Measurements from ENCODE around the gene MAGI2.

The MAGI2 gene

GRCh38 chr7:79212334-79212733 is 241.1 kb downstream of the MAGI2 start:
- CTCF ChIA-PET, result no interaction called here
- no peak for DNase-seq
- no peaks in the 10 kb centered on the region for H3K36me3 Mint-ChIP-seq

GRCh38 chr7:79211724-79212123 is 241.7 kb downstream of the MAGI2 start:
- H3K4me3 Mint-ChIP-seq, result no peak overlapping the region
- no peak overlapping the region for H3K27ac Mint-ChIP-seq
- H3K27me3 Mint-ChIP-seq, result no peaks in the 10 kb centered on the region
- CTCF ChIA-PET, result no interaction called here
- DNase-seq, result no peak
- H3K4me1 Mint-ChIP-seq, result no peaks in the 10 kb centered on the region
- no peaks in the 10 kb centered on the region for H3K36me3 Mint-ChIP-seq
- no peaks in the 10 kb centered on the region for H3K9me3 Mint-ChIP-seq

More at GRCh38 chr7:79212334-79212733, 241.1 kb downstream of the MAGI2 start:
- Mint-ChIP-seq H3K4me3 (no peak overlapping the region), H3K4me1 (no peaks in the 10 kb centered on the region), H3K27ac (no peak overlapping the region), H3K27me3 (no peaks in the 10 kb centered on the region), H3K9me3 (no peaks in the 10 kb centered on the region)

GRCh38 chr7:79199961-79200360 is 253.5 kb downstream of the MAGI2 start:
- H3K27me3 Mint-ChIP-seq, result no peaks in the 10 kb centered on the region
- CTCF ChIA-PET, result no interaction called here
- H3K36me3 Mint-ChIP-seq, result no peaks in the 10 kb centered on the region
- no peaks in the 10 kb centered on the region for H3K4me1 Mint-ChIP-seq
- H3K27ac Mint-ChIP-seq, result no peak overlapping the region
- DNase-seq, result no peak
- peaks cover 2% of the 10 kb centered on the region for H3K9me3 Mint-ChIP-seq
- H3K4me3 Mint-ChIP-seq, result no peak overlapping the region

- no peak for DNase-seq
- no peaks in the 10 kb centered on the region for H3K36me3 Mint-ChIP-seq
- peaks cover 2% of the 10 kb centered on the region for H3K9me3 Mint-ChIP-seq
- CTCF ChIA-PET, result no interaction called here
- no peak overlapping the region for H3K4me3 Mint-ChIP-seq
- no peaks in the 10 kb centered on the region for H3K4me1 Mint-ChIP-seq
- H3K27ac Mint-ChIP-seq, result no peak overlapping the region
- H3K27me3 Mint-ChIP-seq, result no peaks in the 10 kb centered on the region
Observed at GRCh38 chr7:79199266-79199665, 254.2 kb downstream of the MAGI2 start.

GRCh38 chr7:79185605-79186004 is 267.9 kb downstream of the MAGI2 start:
- no peak overlapping the region for H3K27ac Mint-ChIP-seq
- H3K4me1 Mint-ChIP-seq, result no peaks in the 10 kb centered on the region
- H3K4me3 Mint-ChIP-seq, result no peak overlapping the region
- CTCF ChIA-PET, result no interaction called here
- H3K9me3 Mint-ChIP-seq, result no peaks in the 10 kb centered on the region
- DNase-seq, result no peak
- no peaks in the 10 kb centered on the region for H3K27me3 Mint-ChIP-seq
- H3K36me3 Mint-ChIP-seq, result no peaks in the 10 kb centered on the region

- no peak for DNase-seq
- H3K27me3 Mint-ChIP-seq, result no peaks in the 10 kb centered on the region
- H3K4me1 Mint-ChIP-seq, result no peaks in the 10 kb centered on the region
- CTCF ChIA-PET, result no interaction called here
- H3K4me3 Mint-ChIP-seq, result no peak overlapping the region
- no peaks in the 10 kb centered on the region for H3K9me3 Mint-ChIP-seq
- H3K36me3 Mint-ChIP-seq, result no peaks in the 10 kb centered on the region
- H3K27ac Mint-ChIP-seq, result no peak overlapping the region
Observed at GRCh38 chr7:79182283-79182682, 271.2 kb downstream of the MAGI2 start.

- CTCF ChIA-PET, result no interaction called here
- H3K4me3 Mint-ChIP-seq, result no peak overlapping the region
- no peaks in the 10 kb centered on the region for H3K27me3 Mint-ChIP-seq
- H3K9me3 Mint-ChIP-seq, result no peaks in the 10 kb centered on the region
- H3K4me1 Mint-ChIP-seq, result no peaks in the 10 kb centered on the region
- no peaks in the 10 kb centered on the region for H3K36me3 Mint-ChIP-seq
- no peak for DNase-seq
- no peak overlapping the region for H3K27ac Mint-ChIP-seq
Observed at GRCh38 chr7:79180533-79180932, 272.9 kb downstream of the MAGI2 start.

- Mint-ChIP-seq H3K4me3 (no peak overlapping the region), H3K9me3 (no peaks in the 10 kb centered on the region), H3K36me3 (no peaks in the 10 kb centered on the region), H3K27ac (no peak overlapping the region), H3K4me1 (no peaks in the 10 kb centered on the region), H3K27me3 (no peaks in the 10 kb centered on the region)
- no peak for DNase-seq
- CTCF ChIA-PET, result interaction anchor here (1.0 kb wide), 1 partner anchor 58 kb away, joined by 3 read pairs; no protein-coding TSS in a partner anchor
Observed at GRCh38 chr7:79176859-79177477, 276.5 kb downstream of the MAGI2 start.

- no peaks in the 10 kb centered on the region for H3K27me3 Mint-ChIP-seq
- H3K9me3 Mint-ChIP-seq, result no peaks in the 10 kb centered on the region
- no peak overlapping the region for H3K27ac Mint-ChIP-seq
- no peak for DNase-seq
- H3K36me3 Mint-ChIP-seq, result no peaks in the 10 kb centered on the region
- CTCF ChIA-PET, result interaction anchor here (1.1 kb wide), 1 partner anchor 11 kb away, joined by 3 read pairs; no protein-coding TSS in a partner anchor
- no peak overlapping the region for H3K4me3 Mint-ChIP-seq
- H3K4me1 Mint-ChIP-seq, result no peaks in the 10 kb centered on the region
Observed at GRCh38 chr7:79175374-79175773, 278.1 kb downstream of the MAGI2 start.

GRCh38 chr7:79165225-79165624 is 288.2 kb downstream of the MAGI2 start:
- Mint-ChIP-seq H3K9me3 (no peaks in the 10 kb centered on the region), H3K36me3 (no peaks in the 10 kb centered on the region), H3K27me3 (no peaks in the 10 kb centered on the region), H3K27ac (no peak overlapping the region), H3K4me3 (no peak overlapping the region), H3K4me1 (no peaks in the 10 kb centered on the region)
- DNase-seq, result no peak
- CTCF ChIA-PET, result interaction anchor here (1.0 kb wide), 1 partner anchor 11 kb away, joined by 3 read pairs; no protein-coding TSS in a partner anchor

GRCh38 chr7:79159040-79159664 is 294.3 kb downstream of the MAGI2 start:
- no peak for DNase-seq
- H3K27me3 Mint-ChIP-seq, result no peaks in the 10 kb centered on the region
- no peak overlapping the region for H3K27ac Mint-ChIP-seq
- no peaks in the 10 kb centered on the region for H3K36me3 Mint-ChIP-seq
- H3K4me3 Mint-ChIP-seq, result no peak overlapping the region
- no peaks in the 10 kb centered on the region for H3K4me1 Mint-ChIP-seq
- CTCF ChIA-PET, result no interaction called here
- H3K9me3 Mint-ChIP-seq, result peaks cover 3% of the 10 kb centered on the region

GRCh38 chr7:79157281-79157680 is 296.2 kb downstream of the MAGI2 start:
- CTCF ChIA-PET, result no interaction called here
- no peak overlapping the region for H3K4me3 Mint-ChIP-seq
- no peak overlapping the region for H3K27ac Mint-ChIP-seq

GRCh38 chr7:79149831-79150230 is 303.6 kb downstream of the MAGI2 start:
- no peaks in the 10 kb centered on the region for H3K9me3 Mint-ChIP-seq
- H3K4me1 Mint-ChIP-seq, result no peaks in the 10 kb centered on the region
- H3K36me3 Mint-ChIP-seq, result no peaks in the 10 kb centered on the region

More at GRCh38 chr7:79157281-79157680, 296.2 kb downstream of the MAGI2 start:
- Mint-ChIP-seq H3K9me3 (peaks cover 3% of the 10 kb centered on the region), H3K36me3 (no peaks in the 10 kb centered on the region), H3K27me3 (no peaks in the 10 kb centered on the region), H3K4me1 (no peaks in the 10 kb centered on the region)
- no peak for DNase-seq

GRCh38 chr7:79142706-79143105 is 310.8 kb downstream of the MAGI2 start:
- CTCF ChIA-PET, result no interaction called here
- H3K27ac Mint-ChIP-seq, result no peak overlapping the region
- no peaks in the 10 kb centered on the region for H3K27me3 Mint-ChIP-seq
- H3K4me3 Mint-ChIP-seq, result no peak overlapping the region
- peaks cover 4% of the 10 kb centered on the region for H3K9me3 Mint-ChIP-seq
- no peak for DNase-seq
- H3K4me1 Mint-ChIP-seq, result no peaks in the 10 kb centered on the region
- H3K36me3 Mint-ChIP-seq, result no peaks in the 10 kb centered on the region

More at GRCh38 chr7:79149831-79150230, 303.6 kb downstream of the MAGI2 start:
- no peak for DNase-seq
- CTCF ChIA-PET, result no interaction called here
- Mint-ChIP-seq H3K27ac (no peak overlapping the region), H3K27me3 (no peaks in the 10 kb centered on the region), H3K4me3 (no peak overlapping the region)

GRCh38 chr7:79141252-79141651 is 312.2 kb downstream of the MAGI2 start:
- H3K9me3 Mint-ChIP-seq, result peaks cover 5% of the 10 kb centered on the region
- H3K27ac Mint-ChIP-seq, result no peak overlapping the region
- CTCF ChIA-PET, result interaction anchor here (0.6 kb wide), 1 partner anchor 1201 kb away, joined by 3 read pairs; no protein-coding TSS in a partner anchor
- H3K4me1 Mint-ChIP-seq, result no peaks in the 10 kb centered on the region
- no peak overlapping the region for H3K4me3 Mint-ChIP-seq
- no peaks in the 10 kb centered on the region for H3K27me3 Mint-ChIP-seq
- H3K36me3 Mint-ChIP-seq, result no peaks in the 10 kb centered on the region
- DNase-seq, result no peak

Data from activated naive CD4-positive, alpha-beta T cell treated with anti-CD3 and anti-CD28 coated beads, Interleukin-2, amount 10 ng/mL, durations not matched to agents 7 days and 5 days (primary cell).